Mammary epithelial cell (primary cell): ENCODE measurements around the gene YDJC.

ENCODE experiments used
- EZH2 ChIP-seq: IDR thresholded peaks from 2 replicates; pipeline ENCODE4 v1.6.1; 2012; ENCODE audit warnings: low read length, inconsistent platforms, borderline replicate concordance
- TF ChIP-seq, protein P1 (sequence below), 2 donors: IDR thresholded peaks in 1 of 2; conservative IDR thresholded peaks in 1 of 2; 2 replicates each; pipeline ENCODE4 v1.5.1; 2011 to 2012; ENCODE audit warnings: inconsistent platforms in 2 of 2, low read length in 2 of 2, mild to moderate bottlenecking in 2 of 2, control low read depth in 1 of 2, low read depth in 1 of 2; ENCODE audit not compliant: insufficient read depth in 1 of 2; ENCODE audit errors: extremely low read depth in 1 of 2

DNA sequence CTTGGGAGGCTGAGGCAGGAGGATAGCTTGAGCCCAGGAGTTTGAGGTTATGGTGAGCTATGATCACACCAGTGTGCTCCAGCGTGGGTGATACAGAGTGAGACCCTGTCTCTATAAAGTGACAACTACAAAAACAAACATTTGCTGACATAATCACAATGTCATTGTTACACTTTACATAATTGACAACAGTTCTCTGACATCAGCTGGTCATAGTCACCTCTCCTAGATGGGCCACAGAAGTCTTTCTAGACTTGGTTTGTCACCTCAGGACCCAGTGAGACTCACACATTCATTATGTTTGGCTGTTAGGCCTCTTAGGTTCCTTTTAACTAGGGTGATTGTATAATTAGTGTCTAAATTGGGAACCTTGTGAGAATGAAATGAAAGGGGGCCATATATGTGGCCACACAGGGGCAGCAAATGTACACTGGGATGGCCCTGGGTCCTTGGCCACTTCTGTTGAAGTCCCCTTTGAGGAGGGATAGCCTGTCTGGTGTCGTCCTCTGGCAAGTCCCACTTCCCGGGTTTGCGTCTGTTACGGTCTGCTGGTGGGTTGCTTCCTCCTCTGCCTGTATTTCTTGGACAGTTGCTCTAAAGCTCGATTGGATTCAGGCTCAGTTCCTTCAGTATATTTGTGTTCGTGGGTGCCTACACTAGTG is 30.2 kb upstream of the YDJC start:
- TF ChIP-seq, protein P1, sequence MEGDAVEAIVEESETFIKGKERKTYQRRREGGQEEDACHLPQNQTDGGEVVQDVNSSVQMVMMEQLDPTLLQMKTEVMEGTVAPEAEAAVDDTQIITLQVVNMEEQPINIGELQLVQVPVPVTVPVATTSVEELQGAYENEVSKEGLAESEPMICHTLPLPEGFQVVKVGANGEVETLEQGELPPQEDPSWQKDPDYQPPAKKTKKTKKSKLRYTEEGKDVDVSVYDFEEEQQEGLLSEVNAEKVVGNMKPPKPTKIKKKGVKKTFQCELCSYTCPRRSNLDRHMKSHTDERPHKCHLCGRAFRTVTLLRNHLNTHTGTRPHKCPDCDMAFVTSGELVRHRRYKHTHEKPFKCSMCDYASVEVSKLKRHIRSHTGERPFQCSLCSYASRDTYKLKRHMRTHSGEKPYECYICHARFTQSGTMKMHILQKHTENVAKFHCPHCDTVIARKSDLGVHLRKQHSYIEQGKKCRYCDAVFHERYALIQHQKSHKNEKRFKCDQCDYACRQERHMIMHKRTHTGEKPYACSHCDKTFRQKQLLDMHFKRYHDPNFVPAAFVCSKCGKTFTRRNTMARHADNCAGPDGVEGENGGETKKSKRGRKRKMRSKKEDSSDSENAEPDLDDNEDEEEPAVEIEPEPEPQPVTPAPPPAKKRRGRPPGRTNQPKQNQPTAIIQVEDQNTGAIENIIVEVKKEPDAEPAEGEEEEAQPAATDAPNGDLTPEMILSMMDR (conservative IDR thresholded peaks at IDR 0.05 in 1 of 2, IDR thresholded peaks at IDR 0.05 in 1 of 2; ENCODE audit: extremely low read depth in 1 of 2, insufficient read depth in 1 of 2, low read depth in 1 of 2, low read length in 2 of 2), result no peak
- TF ChIP-seq EZH2, result no peak
